GM18526 (cell line): Measurements from ENCODE around the gene RTKN2.

ENCODE experiments used
- POLR2A ChIP-seq: IDR thresholded peaks from 3 replicates; pipeline ENCODE4 v1.6.1; 2011; ENCODE audit not compliant: insufficient read length; ENCODE audit errors: extremely low read depth

The RTKN2 gene

DNA sequence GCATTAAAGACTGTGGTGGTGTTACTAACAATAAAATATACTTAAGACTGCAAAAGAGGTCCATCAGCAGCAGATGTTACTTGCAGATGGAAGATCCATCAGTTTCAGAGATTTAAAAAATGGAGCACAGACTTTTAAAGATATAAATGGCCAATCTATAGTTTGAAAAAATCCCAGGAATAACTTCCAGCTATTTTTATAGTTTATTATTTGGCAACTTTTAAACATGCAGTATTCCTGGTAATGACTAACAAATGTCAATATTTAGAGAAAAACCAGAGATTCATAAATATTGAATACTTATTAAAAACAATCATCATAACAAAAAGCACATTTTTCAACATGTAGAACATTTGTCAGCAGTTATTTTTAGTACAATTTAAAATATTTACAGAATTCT, 30.7 kb downstream of the RTKN2 start:
- no peak for TF ChIP-seq POLR2A

GRCh38 chr10:62237506-62237905, 31.1 kb downstream of the RTKN2 start:
- TF ChIP-seq POLR2A, result no peak

- no peak for TF ChIP-seq POLR2A
These were observed 34.5 kb downstream of the RTKN2 start for GRCh38 chr10:62234077-62234605.

DNA sequence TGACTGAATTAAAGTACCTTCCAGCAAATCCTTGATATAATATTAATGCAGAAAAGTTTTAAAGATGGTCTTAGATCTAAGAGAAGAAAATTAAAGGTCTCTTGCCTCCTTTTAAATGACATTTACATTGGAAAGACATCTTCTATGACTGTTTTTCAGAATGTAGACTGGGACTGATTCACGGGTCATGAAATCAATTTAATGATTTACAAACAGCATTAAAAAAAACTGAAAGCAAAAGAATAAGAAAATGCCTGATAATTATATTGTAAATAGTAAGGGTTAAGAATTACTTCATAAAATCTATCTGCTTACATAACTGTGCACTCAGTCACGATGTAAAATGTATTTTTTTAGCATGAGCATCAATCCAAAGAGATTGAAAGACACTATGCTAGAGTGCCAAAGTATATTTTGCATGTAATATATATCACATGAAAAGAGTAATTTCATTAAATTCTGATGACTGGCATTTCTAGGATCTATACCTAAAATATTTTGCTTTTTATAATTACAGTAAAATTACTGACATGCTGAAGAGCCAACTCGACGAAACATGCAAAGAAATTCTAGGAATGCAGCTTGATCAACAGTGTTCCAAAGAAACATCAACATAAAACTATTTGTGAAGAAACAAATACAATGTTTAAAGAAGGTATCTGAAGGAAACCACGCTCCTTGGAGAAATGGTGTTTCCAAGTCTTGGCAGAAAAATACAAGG, 35.1 kb downstream of the RTKN2 start:
- TF ChIP-seq POLR2A, result no peak

DNA sequence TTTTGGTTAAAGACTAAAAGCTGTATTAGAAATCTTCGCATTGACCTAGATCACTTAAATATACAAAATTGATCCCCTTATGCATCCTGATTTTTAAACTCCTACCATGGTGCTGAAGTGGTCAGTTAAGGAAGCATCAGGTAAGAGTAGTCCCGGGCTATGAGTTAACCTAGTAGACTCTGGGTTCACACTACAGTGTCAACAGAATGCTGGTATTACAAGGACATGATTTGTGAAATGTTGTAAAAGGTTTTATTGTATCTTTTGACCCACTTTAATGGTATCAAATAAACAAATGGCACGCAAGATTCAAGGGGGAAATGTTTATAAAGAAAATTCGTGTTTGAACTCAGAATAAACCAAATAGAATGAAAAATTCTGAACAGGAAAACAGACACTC, 36.8 kb downstream of the RTKN2 start:
- TF ChIP-seq POLR2A, result no peak

DNA sequence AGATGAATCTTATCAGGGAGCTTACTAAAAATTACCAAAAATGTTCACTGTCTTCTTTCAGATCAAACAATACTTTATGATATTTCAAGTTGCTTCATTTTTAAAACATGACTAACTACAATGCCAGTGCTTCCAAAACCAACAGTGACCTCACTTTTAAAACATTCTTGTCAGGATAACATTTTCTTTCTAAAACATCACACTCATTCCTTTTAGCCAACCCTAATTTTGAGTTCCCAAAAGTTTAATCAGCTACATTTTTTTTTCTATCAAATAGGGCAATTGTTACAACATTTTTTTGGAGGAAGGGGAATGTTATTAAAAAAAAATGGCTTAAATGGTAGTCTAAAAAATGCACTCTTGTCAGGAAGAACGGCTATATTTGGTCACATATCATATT, 37.3 kb downstream of the RTKN2 start:
- TF ChIP-seq POLR2A, result no peak

- TF ChIP-seq POLR2A, result no peak
These were observed 38.1 kb downstream of the RTKN2 start for GRCh38 chr10:62230344-62231121.

DNA sequence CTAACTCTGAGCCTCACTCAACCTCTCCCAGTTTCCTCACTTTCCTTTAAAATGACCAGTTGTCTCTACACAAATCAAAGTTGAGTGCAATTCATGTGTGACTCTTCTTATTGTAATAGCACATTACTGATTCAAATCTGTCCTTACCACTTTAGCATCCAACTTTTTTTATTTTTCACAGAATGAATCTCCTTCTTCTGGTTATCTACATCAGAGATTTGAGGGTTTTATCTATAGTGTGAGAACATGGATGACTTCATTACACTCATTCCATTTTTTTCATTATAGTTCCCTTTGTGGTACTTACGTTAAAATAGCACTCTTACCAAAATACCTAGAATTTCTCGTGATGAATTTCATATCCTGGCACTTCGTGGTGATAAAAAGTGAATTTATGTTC, 43.3 kb downstream of the RTKN2 start:
- TF ChIP-seq POLR2A, result no peak

DNA sequence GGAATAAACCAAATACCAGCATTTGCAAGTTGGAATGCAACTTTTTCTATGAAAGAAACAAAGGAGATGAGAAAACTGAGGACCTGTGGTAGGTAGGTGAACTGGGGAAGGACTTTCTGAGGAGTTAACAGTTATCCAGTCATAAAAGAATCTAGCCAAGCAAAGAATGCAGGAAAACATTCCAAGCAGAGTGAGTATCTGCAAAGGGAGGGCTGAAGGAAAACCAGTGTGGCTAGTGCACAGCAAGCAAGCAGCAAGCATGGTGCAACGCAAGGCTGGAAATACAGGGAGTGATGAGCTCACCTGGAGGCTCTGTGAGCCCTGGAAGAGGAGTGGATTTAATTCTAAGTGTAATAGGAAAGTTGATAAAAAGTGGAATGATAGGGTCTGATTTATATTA, 44.0 kb downstream of the RTKN2 start:
- no peak for TF ChIP-seq POLR2A

GRCh38 chr10:62217683-62218082, 51.0 kb downstream of the RTKN2 start:
- no peak for TF ChIP-seq POLR2A

DNA sequence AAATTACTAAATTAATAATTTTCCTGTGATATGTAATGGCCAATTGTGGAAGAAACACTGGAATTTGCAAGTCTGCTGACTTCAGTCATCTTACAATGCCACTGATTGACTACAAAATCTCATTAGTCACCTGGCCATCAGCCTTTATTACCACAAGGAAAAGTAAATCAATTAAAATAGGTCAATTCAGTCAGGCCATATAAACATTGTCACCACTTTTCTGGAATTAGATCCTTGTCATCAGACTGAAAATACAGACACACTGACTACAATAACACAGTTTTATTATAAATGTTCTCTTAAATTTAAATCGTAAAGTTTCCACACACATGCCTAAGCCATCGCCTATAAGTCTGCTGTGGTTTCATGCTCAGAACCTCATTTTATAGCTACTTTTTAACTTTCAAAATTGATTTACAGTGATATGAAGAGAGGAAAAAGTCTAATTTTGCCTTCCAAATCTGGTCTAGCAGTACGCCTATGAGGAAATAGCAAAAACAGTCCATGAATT, 54.2 kb downstream of the RTKN2 start:
- no peak for TF ChIP-seq POLR2A

DNA sequence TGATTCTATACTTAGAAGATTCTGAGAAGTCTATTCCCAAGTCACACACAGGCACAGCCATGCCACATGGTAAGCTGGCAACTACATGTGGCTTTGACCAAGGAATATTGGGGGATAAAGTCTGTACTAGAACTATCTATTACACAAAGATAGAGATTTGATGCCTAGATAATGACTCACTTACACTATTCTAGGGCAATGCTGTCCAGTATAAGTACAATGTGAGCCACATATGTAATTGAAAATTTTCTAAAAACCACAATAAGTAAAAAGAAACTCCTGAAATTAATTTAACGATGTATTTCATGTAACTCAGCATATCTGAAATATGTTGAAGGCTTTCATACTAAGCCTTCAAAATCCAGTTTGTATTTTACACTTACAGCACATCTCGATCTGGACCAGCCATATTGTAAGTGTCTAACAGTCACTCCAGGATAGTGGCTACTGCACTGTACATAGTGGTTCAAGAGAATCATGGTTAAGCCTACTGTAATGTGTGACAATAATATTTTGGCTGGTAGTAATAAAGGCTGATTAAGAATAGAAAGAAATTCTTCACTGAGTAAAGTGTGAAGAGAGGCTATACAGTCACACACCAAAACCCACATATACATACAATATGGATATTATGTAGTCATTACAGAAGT, 62.8 kb downstream of the RTKN2 start:
- no peak for TF ChIP-seq POLR2A

DNA sequence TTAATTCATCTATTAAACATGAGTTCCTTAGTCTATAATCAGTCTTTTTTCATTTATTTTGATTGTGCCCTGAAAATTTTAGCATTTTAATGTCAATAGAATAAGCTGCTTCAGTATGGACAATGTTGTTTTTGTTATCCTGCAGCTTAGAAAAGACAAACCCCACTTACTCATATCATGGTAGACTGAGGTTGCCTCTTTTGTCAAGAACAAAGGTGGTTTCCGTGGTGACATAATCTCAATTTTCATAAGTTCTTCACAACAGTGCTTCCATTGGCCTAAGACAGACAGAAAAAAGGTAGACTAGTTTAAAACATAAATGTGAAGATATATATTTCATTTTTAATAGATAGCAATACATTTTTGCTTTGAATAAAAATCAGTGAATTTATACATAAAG, 69.1 kb downstream of the RTKN2 start:
- TF ChIP-seq POLR2A, result no peak

- TF ChIP-seq POLR2A, result no peak
These were observed 72.1 kb downstream of the RTKN2 start for GRCh38 chr10:62196528-62196927.

DNA sequence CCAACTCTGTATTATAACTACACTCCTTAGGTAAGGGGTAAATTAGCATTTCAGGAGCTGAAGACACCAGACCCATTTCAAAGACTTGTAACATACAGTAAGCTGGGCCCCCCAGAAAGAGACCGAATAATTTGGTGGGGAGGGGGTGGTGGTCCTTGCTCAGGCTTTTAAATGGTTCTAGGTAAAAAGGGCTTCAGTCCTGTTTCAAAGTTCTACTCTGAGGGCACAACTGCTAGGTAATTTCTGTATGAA, 73.0 kb downstream of the RTKN2 start:
- no peak for TF ChIP-seq POLR2A
